GM19025 (cell line): ENCODE measurements around the gene ALX4.

Source experiments
- ATAC-seq: cut with Tn5 transposase; IDR thresholded peaks from one replicate; pipeline ENCODE4 v1.9.1; 2021; ENCODE audit warnings: mild to moderate bottlenecking, low read depth, moderate library complexity; ENCODE audit not compliant: unreplicated experiment

The ALX4 gene

GRCh38 chr11:44335919-44336318 lies 26.0 kb upstream of the ALX4 start:
- ATAC-seq, result no peak

- no peak for ATAC-seq
Measured at GRCh38 chr11:44335052-44335760, 25.3 kb upstream of the ALX4 start.

GRCh38 chr11:44334356-44335004 lies 24.5 kb upstream of the ALX4 start:
- no peak for ATAC-seq

- ATAC-seq, result no peak
Measured at GRCh38 chr11:44333271-44334218, 23.6 kb upstream of the ALX4 start.

- ATAC-seq, result no peak
Measured at GRCh38 chr11:44332665-44333064, 22.7 kb upstream of the ALX4 start.

GRCh38 chr11:44329472-44330230 lies 19.7 kb upstream of the ALX4 start:
- ATAC-seq, result no peak

GRCh38 chr11:44328138-44328660 lies 18.3 kb upstream of the ALX4 start:
- no peak for ATAC-seq

GRCh38 chr11:44327730-44328129 lies 17.8 kb upstream of the ALX4 start:
- ATAC-seq, result no peak

- ATAC-seq, result no peak
Measured at GRCh38 chr11:44326615-44327475, 16.9 kb upstream of the ALX4 start.

- ATAC-seq, result no peak
Measured at GRCh38 chr11:44325698-44326097, 15.8 kb upstream of the ALX4 start.

GRCh38 chr11:44324749-44325525 lies 15.0 kb upstream of the ALX4 start:
- ATAC-seq, result no peak

GRCh38 chr11:44324222-44324621 lies 14.3 kb upstream of the ALX4 start:
- ATAC-seq, result no peak

- ATAC-seq, result no peak
Measured at GRCh38 chr11:44322243-44322642, 12.3 kb upstream of the ALX4 start.

GRCh38 chr11:44321059-44321458 lies 11.1 kb upstream of the ALX4 start:
- ATAC-seq, result no peak

GRCh38 chr11:44320289-44320973 lies 10.5 kb upstream of the ALX4 start:
- no peak for ATAC-seq

- no peak for ATAC-seq
Measured at GRCh38 chr11:44319552-44320288, 9.8 kb upstream of the ALX4 start.

- ATAC-seq, result no peak
Measured at GRCh38 chr11:44319170-44319551, 9.2 kb upstream of the ALX4 start.
